ENCODE measurements around the gene TUBA8.
"Not testable (repeated sequence)": the region's sequence is repeated elsewhere in the genome, so short reads cannot be mapped to it uniquely, and the experiment has no call there.

The TUBA8 gene

DNA sequence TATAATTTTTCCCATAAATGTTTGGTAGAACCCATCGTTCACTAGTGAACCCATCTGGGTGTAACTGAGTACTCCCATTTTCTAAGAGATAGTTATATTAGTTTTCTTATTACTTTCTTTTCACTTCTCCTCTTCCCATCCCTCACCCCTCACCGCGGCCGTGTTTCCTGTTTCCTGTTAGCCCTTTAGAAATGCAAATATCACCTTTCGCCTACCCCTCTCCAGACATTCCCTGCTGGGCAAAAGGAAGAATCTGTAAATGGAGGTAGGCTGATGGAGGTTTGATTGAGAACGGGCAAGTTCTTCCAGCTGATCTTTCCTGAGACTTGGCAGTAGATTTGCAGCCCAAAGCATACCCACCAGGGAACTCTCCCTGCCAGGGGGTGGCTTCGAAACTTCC, 54.7 kb downstream of the TUBA8 start:
- H3K27ac Mint-ChIP-seq; DNase-seq; H3K27me3 Mint-ChIP-seq (ENCODE audit: low read depth, poor library complexity); H3K36me3 Mint-ChIP-seq (ENCODE audit: low read depth); H3K4me1 Mint-ChIP-seq; H3K4me3 Mint-ChIP-seq: not testable (repeated sequence)
- peaks cover 24% of the 10 kb centered on the region for H3K9me3 Mint-ChIP-seq

DNA sequence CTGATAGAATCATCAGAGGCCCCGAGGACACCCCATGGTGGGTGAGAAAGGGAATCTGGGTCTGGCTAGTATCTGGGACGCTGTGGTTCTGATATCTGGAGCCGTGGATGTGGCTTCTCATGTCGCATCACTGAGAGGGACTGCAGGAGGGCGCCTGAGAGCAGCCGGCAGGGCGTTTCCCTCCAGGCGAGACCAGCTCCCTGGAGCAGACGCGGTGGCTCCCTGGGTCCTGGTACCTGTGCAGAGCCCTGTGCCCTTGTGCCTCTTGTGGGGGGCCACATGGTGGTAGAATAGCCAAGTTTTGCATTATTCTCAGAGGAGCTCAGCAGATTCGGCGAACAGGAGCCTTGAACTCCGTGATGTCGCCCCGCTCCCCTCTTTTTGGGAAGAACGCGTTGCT, 59.7 kb downstream of the TUBA8 start:
- Mint-ChIP-seq H3K27me3 (ENCODE audit: low read depth, poor library complexity) (peaks cover 18% of the 10 kb centered on the region), H3K9me3 (peaks cover 12% of the 10 kb centered on the region)
- H3K36me3 Mint-ChIP-seq (ENCODE audit: low read depth); H3K4me1 Mint-ChIP-seq; DNase-seq; H3K27ac Mint-ChIP-seq; H3K4me3 Mint-ChIP-seq: not testable (repeated sequence)

DNA sequence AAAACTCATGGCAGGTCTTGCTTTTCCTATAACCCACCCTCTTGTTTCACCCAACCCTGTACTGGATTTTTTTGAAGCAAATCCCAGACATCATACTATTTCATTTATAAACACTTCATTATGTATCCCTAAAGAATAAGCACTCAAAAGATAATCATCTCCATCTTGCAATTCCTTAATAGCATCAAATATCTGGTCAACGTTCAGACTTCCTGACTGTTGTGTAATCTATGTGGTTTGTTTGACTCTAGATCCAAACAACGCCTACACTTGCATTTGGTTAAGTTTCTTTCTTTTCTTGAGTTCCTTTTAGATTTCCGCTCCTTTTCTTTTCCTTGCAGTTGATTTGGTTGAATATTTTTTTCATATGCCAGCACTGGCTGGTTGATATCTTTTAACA, 61.6 kb downstream of the TUBA8 start:
- H3K4me1 Mint-ChIP-seq; H3K27ac Mint-ChIP-seq; H3K9me3 Mint-ChIP-seq; H3K36me3 Mint-ChIP-seq (ENCODE audit: low read depth); DNase-seq; H3K4me3 Mint-ChIP-seq: not testable (repeated sequence)
- H3K27me3 Mint-ChIP-seq (ENCODE audit: low read depth, poor library complexity): peaks cover 18% of the 10 kb centered on the region

DNA sequence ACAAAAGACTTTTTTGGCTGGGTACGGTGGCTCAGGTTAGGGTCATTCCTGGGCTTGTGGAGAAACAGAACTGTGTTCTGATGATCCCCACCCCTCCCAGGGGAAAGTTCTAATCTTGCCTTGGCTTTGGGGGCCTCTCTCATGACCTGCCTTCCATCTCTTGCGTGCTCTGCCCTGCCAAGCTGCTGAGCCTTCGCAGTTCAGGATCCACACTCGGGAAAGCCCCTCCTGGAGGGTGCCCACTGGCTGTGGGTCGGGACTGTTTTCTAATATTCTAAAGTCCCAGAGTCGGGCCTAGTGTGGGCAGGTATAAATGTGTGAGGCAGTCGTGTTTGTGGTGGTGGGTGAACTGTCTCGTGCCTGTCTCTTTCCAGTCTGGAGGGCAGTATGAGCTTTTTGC, 62.2 kb downstream of the TUBA8 start:
- H3K27ac Mint-ChIP-seq; H3K4me3 Mint-ChIP-seq; H3K36me3 Mint-ChIP-seq (ENCODE audit: low read depth); H3K9me3 Mint-ChIP-seq; DNase-seq; H3K4me1 Mint-ChIP-seq: not testable (repeated sequence)
- H3K27me3 Mint-ChIP-seq (ENCODE audit: low read depth, poor library complexity): peaks cover 18% of the 10 kb centered on the region

DNA sequence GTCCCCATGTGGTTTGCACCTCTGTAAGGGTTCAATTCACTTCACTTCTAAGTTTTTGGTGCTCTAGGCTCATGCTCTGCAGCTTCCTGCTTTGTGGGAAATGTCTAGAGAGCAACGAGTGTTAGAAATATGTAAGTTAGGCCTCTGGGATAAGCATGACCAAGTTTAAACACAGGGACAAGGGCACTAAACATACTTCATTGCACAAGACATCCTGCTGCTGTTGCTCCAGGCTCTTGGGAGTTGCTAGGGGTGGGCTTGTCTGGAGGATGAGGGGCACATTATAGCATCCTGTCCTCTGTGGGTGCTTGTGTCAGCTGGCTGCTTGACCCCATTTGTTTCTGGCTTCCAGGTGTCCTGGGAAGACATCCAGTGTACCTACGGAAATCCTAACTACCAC, 62.8 kb downstream of the TUBA8 start:
- not testable (repeated sequence) for H3K4me3 Mint-ChIP-seq; H3K9me3 Mint-ChIP-seq; DNase-seq; H3K27ac Mint-ChIP-seq; H3K36me3 Mint-ChIP-seq (ENCODE audit: low read depth); H3K4me1 Mint-ChIP-seq
- H3K27me3 Mint-ChIP-seq (ENCODE audit: low read depth, poor library complexity): peaks cover 18% of the 10 kb centered on the region

Data from nephron progenitor cell (in vitro differentiated cells).